HepG2 (cell line): Measurements from ENCODE around the gene FNBP1L. TPM values are rescaled to one million over a fixed set of nuclear protein-coding genes. Genes with fewer than 3 reads are reported as not detected.

Experiments
- ATAC-seq: fragments of 200-7000 bp; cut with Tn5 transposase; 3 replicates; pipeline ENCODE4 v1.9.1; 2020; ENCODE audit warnings: mild to moderate bottlenecking, moderate library complexity
- BruUV-seq: library from RNA; stranded (reverse); fragments of 400-500 nt; replicated peaks from 2 replicates; lab custom pipeline; 2021; lab: Mats Ljungman, UMichigan
- CTCF ChIA-PET: fragments of 300-600 bp; formaldehyde crosslinking; extraction: SDS; loops from one replicate; lab custom pipeline; 2021; ENCODE audit warnings: low total read pairs, inconsistent platforms, low intra/inter-chr PET ratio; lab: Yijun Ruan, JAX
- POLR2A ChIA-PET: fragments of 350-600 bp; sonication (Branson Sonifier 250); formaldehyde crosslinking; loops from one replicate; lab custom pipeline; 2020; ENCODE audit warnings: antibody characterized with exemption, inconsistent platforms; lab: Yijun Ruan, JAX
- DNase-seq: peaks from one replicate; pipeline ENCODE4 v3.0.0-alpha.2; 2015; ENCODE audit warnings: low spot score
- FAIRE-seq: peaks from 3 replicates; lab custom pipeline; 2011; peaks lifted over from hg19 to GRCh38; lab: Jason Lieb, UNC
- H2AFZ ChIP-seq: one replicate; pipeline ENCODE4 v1.6.1; 2011; ENCODE audit warnings: low read length, inconsistent platforms
- H3K27ac ChIP-seq: fragments of 300-600 bp; 3 replicates; pipeline ENCODE4 v1.8.0; 2011; ENCODE audit warnings: mixed run types, mild to moderate bottlenecking, mixed read lengths, low read length, inconsistent platforms; ENCODE audit not compliant: insufficient read depth; ENCODE audit errors: extremely low read length
- H3K27me3 ChIP-seq, 2 experiments: fragments of 200-600 bp in 1 of 2; 2 replicates in 1 of 2; 3 replicates in 1 of 2; pipeline versions ENCODE4 v1.6.0 to v1.8.0; 2011; ENCODE audit warnings: low read length in 2 of 2, mild to moderate bottlenecking in 2 of 2, moderate library complexity in 2 of 2, inconsistent platforms in 1 of 2; ENCODE audit not compliant: insufficient read depth in 2 of 2, control insufficient read depth in 1 of 2
- H3K36me3 ChIP-seq, 2 experiments: fragments of 200-600 bp in 1 of 2; replicated peaks in 1 of 2; 2 replicates in 1 of 2; 3 replicates in 1 of 2; pipeline versions ENCODE4 v1.5.1 to v1.8.0; 2011; ENCODE audit warnings: low read length in 2 of 2, inconsistent platforms in 1 of 2; ENCODE audit not compliant: insufficient read depth in 2 of 2, control insufficient read depth in 1 of 2
- H3K4me1 ChIP-seq: 2 replicates; pipeline ENCODE4 v1.5.1; 2012; ENCODE audit warnings: low read length, inconsistent platforms; ENCODE audit not compliant: insufficient read depth
- H3K4me2 ChIP-seq: 2 replicates; pipeline ENCODE4 v1.6.0; 2011; ENCODE audit warnings: low read depth, low read length, inconsistent platforms
- H3K4me3 ChIP-seq, 3 experiments: fragments of 200-600 bp in 1 of 3; sonication (generic), shearing (Covaris generic) in 1 of 3; replicated peaks in 1 of 3; 2 replicates each; pipeline ENCODE4 v1.5.1; 2011 to 2016; ENCODE audit warnings: low read length in 3 of 3, inconsistent platforms in 2 of 3, low read depth in 2 of 3, mild to moderate bottlenecking in 2 of 3, control low read depth in 1 of 3, mixed read lengths in 1 of 3; ENCODE audit not compliant: insufficient read depth in 1 of 3
- H3K79me2 ChIP-seq: one replicate; pipeline ENCODE4 v1.6.1; 2011; ENCODE audit warnings: low read length, inconsistent platforms; ENCODE audit not compliant: insufficient read depth
- H3K9ac ChIP-seq: 2 replicates; pipeline ENCODE4 v1.6.0; 2011; ENCODE audit warnings: mild to moderate bottlenecking, low read depth, low read length, inconsistent platforms; ENCODE audit not compliant: insufficient read depth
- H3K9me3 ChIP-seq: 2 replicates; pipeline ENCODE4 v1.5.1; 2012; ENCODE audit warnings: mild to moderate bottlenecking, low read length
- H4K20me1 ChIP-seq: 2 replicates; pipeline ENCODE4 v1.6.0; 2011; ENCODE audit warnings: inconsistent platforms, mild to moderate bottlenecking, low read length, moderate library complexity; ENCODE audit not compliant: insufficient read depth
- BHLHE40 ChIP-seq: IDR thresholded peaks from 2 replicates; pipeline ENCODE4 v1.6.1; 2011; ENCODE audit warnings: low read length, improper control_type of control experiment
- CEBPZ ChIP-seq: IDR thresholded peaks from 2 replicates; pipeline ENCODE4 v1.6.1; 2012; ENCODE audit warnings: low read length, improper control_type of control experiment
- DNMT1 ChIP-seq: sonication (generic); formaldehyde crosslinking; IDR thresholded peaks from 2 replicates; pipeline ENCODE4 v1.5.1; 2020; ENCODE audit warnings: mild to moderate bottlenecking, missing genetic modification reagents
- ELF4 ChIP-seq: sonication (generic); formaldehyde crosslinking; IDR thresholded peaks from 2 replicates; pipeline ENCODE4 v1.5.0; 2020; ENCODE audit warnings: missing genetic modification reagents, mild to moderate bottlenecking, moderate library complexity, borderline replicate concordance
- KLF12 ChIP-seq: sonication (generic); formaldehyde crosslinking; IDR thresholded peaks from 2 replicates; pipeline ENCODE4 v1.4.0; 2020; ENCODE audit warnings: missing genetic modification reagents, borderline replicate concordance
- KMT2B ChIP-seq: IDR thresholded peaks from 2 replicates; pipeline ENCODE4 v1.6.1; 2016; ENCODE audit warnings: missing genetic modification reagents, missing compliant biosample characterization
- PRPF4 ChIP-seq: fragments of 200-400 bp; formaldehyde crosslinking; IDR thresholded peaks from 2 replicates; pipeline ENCODE4 v1.6.1; 2016; ENCODE audit warnings: low read length, low read depth; ENCODE audit not compliant: poor library complexity, severe bottlenecking
- RFXANK ChIP-seq: IDR thresholded peaks from 2 replicates; pipeline ENCODE4 v1.6.1; 2016
- RXRA ChIP-seq: sonication (generic); formaldehyde crosslinking; IDR thresholded peaks from 2 replicates; pipeline ENCODE4 v1.5.1; 2020; ENCODE audit warnings: missing genetic modification reagents
- SOX13 ChIP-seq, 3 experiments: fragments of 450-650 bp in 1 of 3; sonication (generic) in 1 of 3; formaldehyde crosslinking in 1 of 3; IDR thresholded peaks in 2 of 3; conservative IDR thresholded peaks in 1 of 3; 2 replicates each; pipeline versions ENCODE4 v1.5.0 to v1.6.1; 2016 to 2020; ENCODE audit warnings: antibody characterized with exemption in 1 of 3, mild to moderate bottlenecking in 1 of 3, missing compliant biosample characterization in 1 of 3, missing genetic modification reagents in 1 of 3, moderate library complexity in 1 of 3
- TCF7L2 ChIP-seq: IDR thresholded peaks from 2 replicates; pipeline ENCODE4 v1.6.1; 2011; ENCODE audit warnings: mild to moderate bottlenecking, low read depth, low read length, moderate library complexity
- ZNF253 ChIP-seq: sonication (generic); formaldehyde crosslinking; IDR thresholded peaks from 2 replicates; pipeline ENCODE4 v1.8.0; 2022; ENCODE audit warnings: mild to moderate bottlenecking, missing genetic modification reagents, borderline replicate concordance
- ZNF367 ChIP-seq: sonication (generic); formaldehyde crosslinking; IDR thresholded peaks from 2 replicates; pipeline ENCODE4 v1.4.0; 2020; ENCODE audit warnings: missing genetic modification reagents, borderline replicate concordance
- ZNF441 ChIP-seq: sonication (generic); formaldehyde crosslinking; IDR thresholded peaks from 2 replicates; pipeline ENCODE4 v1.7.0; 2021; ENCODE audit warnings: missing genetic modification reagents, borderline replicate concordance
- WGBS: methylation state at CpG from one replicate; pipeline ENCODE4 v1.1.6; 2017; ENCODE audit warnings: low lambda C conversion rate; 5-methylcytosine and 5-hydroxymethylcytosine counted together
- in situ Hi-C: cut with HindIII; loops from 2 replicates; pipeline ENCODE4 v1.10.0; 2017; ENCODE audit warnings: low pct_unique_long_range_greater_than_20kb; ENCODE audit not compliant: extremely low pct_ligation_motif_present
- intact Hi-C: fragments of 100-400 bp; cut with micrococcal nuclease; formaldehyde crosslinking; loops from one replicate; pipeline ENCODE4 v1.10.0; 2022; ENCODE audit not compliant: unreplicated experiment
- polyA plus RNA-seq, 8 experiments: library from polyadenylated mRNA; depleted of rRNA in 3 of 8; stranded (reverse) in 7 of 8; unstranded in 1 of 8; fragments of >200 nt; fragmentation: Illumina TruSeq in 4 of 8; extraction: Trizol in 4 of 8; gene quantifications; 2 replicates each; pipeline versions ENCODE4 v1.2.1 to v1.2.3, GENCODE V29; 2011 to 2016; ENCODE audit warnings: low read depth in 4 of 8, missing spikeins in 1 of 8, mixed read lengths in 1 of 8; ENCODE audit not compliant: insufficient read depth in 1 of 8
- total RNA-seq, 5 experiments: library from RNA; depleted of rRNA; stranded (reverse); fragments of >200 nt; fragmentation: Illumina TruSeq; extraction: Trizol; gene quantifications; 2 replicates each; pipeline ENCODE4 v1.2.3, GENCODE V29; 2016; ENCODE audit warnings: low read depth in 1 of 5
- TF ChIP-seq, protein P1 (sequence below): sonication (generic); formaldehyde crosslinking; IDR thresholded peaks from 2 replicates; pipeline ENCODE4 v1.4.0; 2020; ENCODE audit warnings: missing genetic modification reagents, low read depth, mild to moderate bottlenecking, borderline replicate concordance
- TF ChIP-seq, protein P2 (sequence below): sonication (generic); formaldehyde crosslinking; IDR thresholded peaks from 2 replicates; pipeline ENCODE4 v1.8.0; 2022; ENCODE audit warnings: mild to moderate bottlenecking, missing genetic modification reagents, moderate library complexity
- TF ChIP-seq, protein P3 (sequence below): sonication (generic); formaldehyde crosslinking; IDR thresholded peaks from 2 replicates; pipeline ENCODE4 v1.4.0; 2020; ENCODE audit warnings: missing genetic modification reagents; ENCODE audit errors: not compliant biosample characterization

FNBP1L gene
- total and polyA plus RNA-seq, 2 of the 13 experiments (the other 11 are each of a cell fraction or from before 2014, with no cell fraction given), result 24.1 to 27.1 TPM

- TF ChIP-seq BHLHE40, result no peak
- TF ChIP-seq, protein P1, sequence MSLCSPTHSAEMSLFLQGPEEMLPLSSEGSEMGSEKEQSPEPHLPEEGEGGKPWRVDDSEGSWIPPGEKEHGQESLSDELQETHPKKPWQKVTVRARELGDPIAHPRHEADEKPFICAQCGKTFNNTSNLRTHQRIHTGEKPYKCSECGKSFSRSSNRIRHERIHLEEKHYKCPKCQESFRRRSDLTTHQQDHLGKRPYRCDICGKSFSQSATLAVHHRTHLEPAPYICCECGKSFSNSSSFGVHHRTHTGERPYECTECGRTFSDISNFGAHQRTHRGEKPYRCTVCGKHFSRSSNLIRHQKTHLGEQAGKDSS (CRISPR knock-in tag), result no peak
- no peak for TF ChIP-seq KMT2B (CRISPR knock-in tag)
- TF ChIP-seq KLF12, result no peak
- TF ChIP-seq ZNF367 (CRISPR knock-in tag), result no peak
These were observed 126.1 kb downstream of the FNBP1L start (continued) for GRCh38 chr1:93573940-93574469.

GRCh38 chr1:93574511-93574910 is 126.6 kb downstream of the FNBP1L start:
- BruUV-seq, result no TSS peak
- H3K9ac ChIP-seq, result no peak overlapping the region
- no peak for ATAC-seq
- CTCF ChIA-PET, result no interaction called here
- no peak for FAIRE-seq
- WGBS, result 96% methylated on average over 7 of the region's 7 CpGs
- H3K27ac ChIP-seq, result no peak overlapping the region
- in situ Hi-C loops, result no loop called here
- H3K4me3 ChIP-seq, result no peak overlapping the region
- no peak overlapping the region for H2AFZ ChIP-seq
- H3K36me3 ChIP-seq, result peaks cover 5 to 24% of the 10 kb centered on the region in 2 experiments
- intact Hi-C loops, result no loop called here
- no peak overlapping the region for H3K4me2 ChIP-seq
- H3K27me3 ChIP-seq, result no peaks in the 10 kb centered on the region
- DNase-seq, result no peak
- H3K4me1 ChIP-seq, result peaks cover 8% of the 10 kb centered on the region
- H3K79me2 ChIP-seq, result no peaks in the 10 kb centered on the region
- H4K20me1 ChIP-seq, result no peaks in the 10 kb centered on the region
- POLR2A ChIA-PET, result interaction anchor here (1.2 kb wide), 1 partner anchor 43 kb away, joined by 4 read pairs; no protein-coding TSS in a partner anchor
- H3K9me3 ChIP-seq, result no peaks in the 10 kb centered on the region
- TF ChIP-seq PRPF4 (no peak), RFXANK (CRISPR knock-in tag) (no peak), RXRA (CRISPR knock-in tag) (no peak), TCF7L2 (no peak), ZNF253 (no peak), ZNF441 (no peak), DNMT1 (CRISPR knock-in tag) (no peak), ELF4 (no peak), CEBPZ (no peak), SOX13 (IDR thresholded peaks at IDR 0.05) (no peak), SOX13 (CRISPR knock-in tag; conservative IDR thresholded peaks at IDR 0.05 in 1 of 2, IDR thresholded peaks at IDR 0.05 in 1 of 2) (no peak)
- TF ChIP-seq, protein P2, sequence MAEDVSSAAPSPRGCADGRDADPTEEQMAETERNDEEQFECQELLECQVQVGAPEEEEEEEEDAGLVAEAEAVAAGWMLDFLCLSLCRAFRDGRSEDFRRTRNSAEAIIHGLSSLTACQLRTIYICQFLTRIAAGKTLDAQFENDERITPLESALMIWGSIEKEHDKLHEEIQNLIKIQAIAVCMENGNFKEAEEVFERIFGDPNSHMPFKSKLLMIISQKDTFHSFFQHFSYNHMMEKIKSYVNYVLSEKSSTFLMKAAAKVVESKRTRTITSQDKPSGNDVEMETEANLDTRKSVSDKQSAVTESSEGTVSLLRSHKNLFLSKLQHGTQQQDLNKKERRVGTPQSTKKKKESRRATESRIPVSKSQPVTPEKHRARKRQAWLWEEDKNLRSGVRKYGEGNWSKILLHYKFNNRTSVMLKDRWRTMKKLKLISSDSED (CRISPR knock-in tag), result no peak
- TF ChIP-seq, protein P3, sequence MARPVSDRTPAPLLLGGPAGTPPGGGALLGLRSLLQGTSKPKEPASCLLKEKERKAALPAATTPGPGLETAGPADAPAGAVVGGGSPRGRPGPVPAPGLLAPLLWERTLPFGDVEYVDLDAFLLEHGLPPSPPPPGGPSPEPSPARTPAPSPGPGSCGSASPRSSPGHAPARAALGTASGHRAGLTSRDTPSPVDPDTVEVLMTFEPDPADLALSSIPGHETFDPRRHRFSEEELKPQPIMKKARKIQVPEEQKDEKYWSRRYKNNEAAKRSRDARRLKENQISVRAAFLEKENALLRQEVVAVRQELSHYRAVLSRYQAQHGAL (CRISPR knock-in tag), result no peak
